OCI-LY3 (cell line): ENCODE results near the gene SRPRA.

Source experiments
- H2AFZ ChIP-seq: fragments of 200-600, 300-600 bp; shearing (Covaris generic); 2 replicates; pipeline ENCODE4 v1.6.0; 2014; ENCODE audit warnings: antibody characterized with exemption, low read depth, low read length
- H3K27ac ChIP-seq: fragments of 200-600, 300-600 bp; sonication (generic); 2 replicates; pipeline ENCODE4 v1.5.1; 2014; ENCODE audit warnings: mild to moderate bottlenecking, low read length, moderate library complexity, mixed read lengths
- H3K27me3 ChIP-seq: fragments of 200-600, 300-600 bp; sonication (generic); 2 replicates; pipeline ENCODE4 v1.6.1; 2014; ENCODE audit warnings: low read depth, low read length, mixed read lengths
- H3K36me3 ChIP-seq: fragments of 200-600, 300-600 bp; sonication (generic); replicated peaks from 2 replicates; pipeline ENCODE3; 2014; ENCODE audit warnings: low read depth, low read length, mixed read lengths
- H3K4me1 ChIP-seq: fragments of 300-600, 200-600 bp; sonication (generic); 2 replicates; pipeline ENCODE4 v1.6.1; 2014; ENCODE audit warnings: low read length, mixed read lengths
- H3K4me2 ChIP-seq: fragments of 200-600, 300-600 bp; sonication (generic); 2 replicates; pipeline ENCODE4 v1.6.1; 2014; ENCODE audit warnings: low read length, mixed read lengths
- H3K4me3 ChIP-seq: fragments of 300-600, 200-600 bp; sonication (generic); 2 replicates; pipeline ENCODE4 v1.5.1; 2014; ENCODE audit warnings: antibody characterized with exemption, mild to moderate bottlenecking, low read length, moderate library complexity
- H3K79me2 ChIP-seq: fragments of 300-600, 200-600 bp; shearing (Covaris generic); 2 replicates; pipeline ENCODE4 v1.6.1; 2014; ENCODE audit warnings: mild to moderate bottlenecking, low read length, mixed read lengths
- H3K9ac ChIP-seq: fragments of 300-600, 200-600 bp; shearing (Covaris generic); 2 replicates; pipeline ENCODE4 v1.6.0; 2014; ENCODE audit warnings: mild to moderate bottlenecking, low read length, moderate library complexity
- H3K9me3 ChIP-seq: fragments of 200-600, 300-600 bp; shearing (Covaris generic); 2 replicates; pipeline ENCODE4 v1.6.1; 2014; ENCODE audit warnings: low read length, mixed read lengths; ENCODE audit not compliant: insufficient read depth
- H4K20me1 ChIP-seq: fragments of 200-600, 300-600 bp; sonication (generic); 2 replicates; pipeline ENCODE4 v1.6.1; 2016; ENCODE audit warnings: low read length, mixed read lengths; ENCODE audit not compliant: insufficient read depth
- EZH2phosphoT487 ChIP-seq: fragments of 200-600 bp; shearing (Covaris generic); IDR thresholded peaks from 2 replicates; pipeline ENCODE4 v1.6.1; 2018; ENCODE audit warnings: antibody characterized with exemption, mixed run types, low read depth
- TF ChIP-seq, protein P1 (sequence below): fragments of 200-600, 300-600 bp; sonication (generic); IDR thresholded peaks from 2 replicates; pipeline ENCODE4 v1.5.1; 2014; ENCODE audit warnings: antibody characterized with exemption, low read length, low read depth

SRPRA gene

DNA sequence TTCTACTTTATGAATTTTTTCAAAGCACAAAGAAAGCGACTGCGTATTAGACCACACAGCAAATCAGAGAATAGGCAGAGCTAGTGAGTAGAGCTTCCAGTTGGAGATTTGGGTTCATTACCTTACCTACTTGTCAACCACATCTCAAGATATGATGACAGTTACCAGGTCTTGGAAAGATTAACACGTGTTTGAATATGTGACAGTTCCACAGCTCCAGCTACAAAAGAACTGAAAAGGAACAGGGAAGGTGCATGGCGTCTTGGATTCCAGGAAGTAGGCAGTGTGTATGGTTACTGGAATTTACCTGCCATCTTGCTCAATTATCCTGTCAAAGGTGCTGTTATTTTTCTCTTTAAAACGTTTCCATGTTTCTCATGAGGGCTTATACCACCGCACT is 19.5 kb upstream of the SRPRA start:
- H3K4me3 ChIP-seq = no peak overlapping the region
- no peaks in the 10 kb centered on the region for H3K9me3 ChIP-seq
- no peak overlapping the region for H3K9ac ChIP-seq
- TF ChIP-seq, protein P1, sequence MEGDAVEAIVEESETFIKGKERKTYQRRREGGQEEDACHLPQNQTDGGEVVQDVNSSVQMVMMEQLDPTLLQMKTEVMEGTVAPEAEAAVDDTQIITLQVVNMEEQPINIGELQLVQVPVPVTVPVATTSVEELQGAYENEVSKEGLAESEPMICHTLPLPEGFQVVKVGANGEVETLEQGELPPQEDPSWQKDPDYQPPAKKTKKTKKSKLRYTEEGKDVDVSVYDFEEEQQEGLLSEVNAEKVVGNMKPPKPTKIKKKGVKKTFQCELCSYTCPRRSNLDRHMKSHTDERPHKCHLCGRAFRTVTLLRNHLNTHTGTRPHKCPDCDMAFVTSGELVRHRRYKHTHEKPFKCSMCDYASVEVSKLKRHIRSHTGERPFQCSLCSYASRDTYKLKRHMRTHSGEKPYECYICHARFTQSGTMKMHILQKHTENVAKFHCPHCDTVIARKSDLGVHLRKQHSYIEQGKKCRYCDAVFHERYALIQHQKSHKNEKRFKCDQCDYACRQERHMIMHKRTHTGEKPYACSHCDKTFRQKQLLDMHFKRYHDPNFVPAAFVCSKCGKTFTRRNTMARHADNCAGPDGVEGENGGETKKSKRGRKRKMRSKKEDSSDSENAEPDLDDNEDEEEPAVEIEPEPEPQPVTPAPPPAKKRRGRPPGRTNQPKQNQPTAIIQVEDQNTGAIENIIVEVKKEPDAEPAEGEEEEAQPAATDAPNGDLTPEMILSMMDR = no peak
- no peak for TF ChIP-seq EZH2phosphoT487
- no peaks in the 10 kb centered on the region for H4K20me1 ChIP-seq
- no peak overlapping the region for H2AFZ ChIP-seq
- peak overlapping the region; percentile 37; the same call in 1 of the 2 replicates for H3K4me2 ChIP-seq
- H3K4me1 ChIP-seq = peaks cover 23% of the 10 kb centered on the region
- peaks cover 4% of the 10 kb centered on the region; the same call in 1 of the 2 replicates for H3K79me2 ChIP-seq
- H3K27ac ChIP-seq = no peak overlapping the region
- no peaks in the 10 kb centered on the region for H3K27me3 ChIP-seq
- peaks cover 8% of the 10 kb centered on the region for H3K36me3 ChIP-seq

DNA sequence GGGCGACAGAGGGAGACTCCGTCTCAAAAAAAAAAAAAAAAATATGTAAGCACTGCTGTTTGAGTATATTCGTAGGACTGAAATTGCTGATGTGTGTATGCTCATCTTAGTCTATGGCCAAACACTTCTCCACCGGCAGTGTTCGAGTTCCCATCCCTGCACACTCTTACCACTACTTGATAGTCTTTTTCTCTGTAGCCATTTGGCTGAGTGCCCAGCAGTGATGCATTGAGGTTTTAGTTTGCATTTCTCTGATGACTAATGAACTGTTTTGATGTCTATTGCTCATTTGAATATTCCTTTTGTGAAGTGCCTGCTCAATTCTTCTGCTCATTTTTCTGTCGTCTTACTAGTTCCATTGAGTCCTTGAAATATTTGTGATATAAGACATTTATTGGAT is 16.1 kb upstream of the SRPRA start:
- no peaks in the 10 kb centered on the region for H4K20me1 ChIP-seq
- no peak overlapping the region for H3K27ac ChIP-seq
- H3K9ac ChIP-seq = no peak overlapping the region
- no peak for TF ChIP-seq EZH2phosphoT487
- TF ChIP-seq, protein P1 = no peak
- peaks cover 4% of the 10 kb centered on the region; the same call in 1 of the 2 replicates for H3K79me2 ChIP-seq
- H3K4me1 ChIP-seq = peaks cover 23% of the 10 kb centered on the region
- no peaks in the 10 kb centered on the region for H3K9me3 ChIP-seq
- peaks cover 8% of the 10 kb centered on the region for H3K36me3 ChIP-seq
- H3K4me3 ChIP-seq = peak overlapping the region; percentile 97
- H2AFZ ChIP-seq = no peak overlapping the region
- peak overlapping the region; percentile 79 for H3K4me2 ChIP-seq
- H3K27me3 ChIP-seq = no peaks in the 10 kb centered on the region

DNA sequence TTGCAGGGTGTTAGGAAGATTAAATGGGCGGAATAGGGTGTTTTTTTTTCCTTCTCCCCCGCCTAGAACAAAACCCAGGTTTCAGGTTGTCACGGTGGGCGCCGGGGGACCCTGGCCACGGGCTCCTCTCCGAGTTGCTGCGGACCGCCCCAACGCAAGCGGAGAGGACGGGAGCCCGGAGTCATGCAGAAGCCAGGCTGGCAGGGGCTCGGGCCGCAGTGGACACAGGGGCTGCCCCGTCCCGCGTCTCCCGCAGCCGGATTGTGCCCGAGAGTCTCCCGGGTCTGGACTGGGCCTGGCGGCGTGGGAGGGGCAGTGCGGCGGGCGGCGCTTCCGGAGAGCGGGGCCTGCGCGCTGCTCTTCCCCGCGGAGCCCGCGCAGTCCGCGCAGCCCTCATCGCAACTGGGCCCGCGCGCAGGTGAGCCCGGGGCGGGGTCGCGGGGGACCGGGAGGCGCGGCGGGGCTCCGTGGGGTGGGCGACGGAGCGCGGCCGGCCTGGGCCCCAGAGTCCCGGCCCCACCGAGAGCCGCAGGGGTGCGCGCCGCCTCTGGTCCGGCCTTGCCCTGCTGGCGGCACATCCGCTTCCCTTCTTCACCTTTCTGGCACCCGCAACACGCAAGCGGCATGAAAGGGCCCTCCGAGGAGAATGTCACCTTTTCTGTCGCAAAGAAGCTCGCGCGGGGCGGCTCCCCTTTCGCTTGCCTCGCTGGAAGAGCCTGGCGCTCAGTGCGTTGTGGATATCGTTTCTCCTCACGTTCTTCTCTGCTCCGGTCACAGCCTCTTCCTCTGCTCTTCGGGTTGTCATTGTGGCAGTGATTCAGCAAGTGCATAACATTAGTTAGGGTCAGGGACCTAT is 14.3 kb upstream of the SRPRA start, which contains the start of gene TIRAP:
TSS of gene TIRAP (plus strand) at position 358 of the 856 bp plus-strand sequence. CDS start 7,802 bp downstream, outside the sequence.
- no peaks in the 10 kb centered on the region for H4K20me1 ChIP-seq
- peak within 1 kb of the TSS; percentile 31 for H3K27ac ChIP-seq

DNA sequence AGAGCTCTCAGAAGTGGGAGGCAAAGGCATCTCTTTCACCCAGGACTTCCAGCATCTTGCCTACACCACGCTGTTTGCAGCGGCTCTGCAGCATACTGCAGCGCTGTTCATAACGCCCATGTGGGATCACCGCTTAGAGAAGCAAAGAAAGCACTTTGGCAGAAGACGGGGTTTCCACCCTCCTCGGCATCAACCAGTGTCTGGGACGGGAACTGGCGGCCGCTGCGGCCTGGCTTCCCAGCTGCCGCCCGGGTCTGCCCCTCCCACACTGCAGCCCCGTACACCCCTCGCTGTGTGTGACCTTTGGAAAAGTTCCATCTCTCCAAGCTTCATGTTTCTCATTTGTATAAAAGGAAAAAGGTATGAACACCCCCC is 13.7 kb upstream of the SRPRA start:
- peaks cover 4% of the 10 kb centered on the region; the same call in 1 of the 2 replicates for H3K79me2 ChIP-seq
- peaks cover 6% of the 10 kb centered on the region for H3K36me3 ChIP-seq
- TF ChIP-seq EZH2phosphoT487 = no peak
- TF ChIP-seq, protein P1 = no peak
- H3K4me1 ChIP-seq = peaks cover 13% of the 10 kb centered on the region
- H3K9ac ChIP-seq = peak overlapping the region; percentile 71
- no peaks in the 10 kb centered on the region for H3K9me3 ChIP-seq
- peak overlapping the region; percentile 81 for H2AFZ ChIP-seq
- peak overlapping the region; percentile 97 for H3K4me3 ChIP-seq
- no peaks in the 10 kb centered on the region for H4K20me1 ChIP-seq
- no peaks in the 10 kb centered on the region for H3K27me3 ChIP-seq
- no peak overlapping the region for H3K27ac ChIP-seq
- H3K4me2 ChIP-seq = peak overlapping the region; percentile 79

More for the DNA sequence above, 14.3 kb upstream of the SRPRA start, which contains the start of gene TIRAP:
- no peak for TF ChIP-seq EZH2phosphoT487
- TF ChIP-seq, protein P1 = no peak
- peak within 1 kb of the TSS; percentile 97 for H3K4me3 ChIP-seq
- H3K9ac ChIP-seq = peak within 1 kb of the TSS; percentile 71
- no peaks in the 10 kb centered on the region for H3K9me3 ChIP-seq
- H3K36me3 ChIP-seq = peaks cover under 1% of the 10 kb centered on the region
- peak within 1 kb of the TSS; percentile 81 for H2AFZ ChIP-seq
- peaks cover 4% of the 10 kb centered on the region; the same call in 1 of the 2 replicates for H3K79me2 ChIP-seq
- peaks cover 13% of the 10 kb centered on the region for H3K4me1 ChIP-seq
- peak within 1 kb of the TSS; percentile 79 for H3K4me2 ChIP-seq
- H3K27me3 ChIP-seq = no peaks in the 10 kb centered on the region
